Fibroblast of pulmonary artery (primary cell): ENCODE results near the gene RP2.

Experiments
- DNase-seq: peaks from one replicate; pipeline ENCODE4 v3.0.0-alpha.2; 2010; ENCODE audit warnings: low read depth
- H3K4me3 ChIP-seq: replicated peaks from 2 replicates; pipeline ENCODE4 v1.5.1; 2011; ENCODE audit warnings: low read depth, mild to moderate bottlenecking, control low read depth, low read length, moderate library complexity
- CTCF ChIP-seq: IDR thresholded peaks from 2 replicates; pipeline ENCODE4 v1.5.1; 2011; ENCODE audit warnings: mild to moderate bottlenecking, control low read depth, low read length, inconsistent platforms; ENCODE audit errors: missing control alignments

RP2 gene

GRCh38 chrX:46865281-46865680, 28.4 kb downstream of the RP2 start:
- DNase-seq: peak; percentile 61
- H3K4me3 ChIP-seq: no peak overlapping the region
- no peak for TF ChIP-seq CTCF

DNA sequence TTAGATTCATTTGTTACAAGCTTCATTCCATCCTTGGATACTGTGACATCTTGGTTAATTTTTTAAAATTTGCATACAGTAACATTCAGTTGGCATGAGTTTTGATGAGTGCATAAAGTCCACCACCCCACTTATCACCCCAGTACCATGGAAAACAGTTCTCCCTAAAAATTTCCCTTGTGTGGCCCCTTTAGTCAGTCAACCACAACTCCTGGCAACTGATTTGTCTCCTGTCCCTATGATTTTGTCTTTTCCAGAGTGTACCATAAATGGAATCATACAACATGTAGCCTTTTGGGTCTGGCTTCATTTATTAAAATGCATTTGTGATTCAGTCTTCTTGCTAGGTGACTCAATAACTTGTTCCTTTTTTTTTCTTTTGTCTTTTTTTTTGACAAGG, 29.9 kb downstream of the RP2 start:
- no peak for DNase-seq
- no peak overlapping the region for H3K4me3 ChIP-seq
- TF ChIP-seq CTCF: no peak

DNA sequence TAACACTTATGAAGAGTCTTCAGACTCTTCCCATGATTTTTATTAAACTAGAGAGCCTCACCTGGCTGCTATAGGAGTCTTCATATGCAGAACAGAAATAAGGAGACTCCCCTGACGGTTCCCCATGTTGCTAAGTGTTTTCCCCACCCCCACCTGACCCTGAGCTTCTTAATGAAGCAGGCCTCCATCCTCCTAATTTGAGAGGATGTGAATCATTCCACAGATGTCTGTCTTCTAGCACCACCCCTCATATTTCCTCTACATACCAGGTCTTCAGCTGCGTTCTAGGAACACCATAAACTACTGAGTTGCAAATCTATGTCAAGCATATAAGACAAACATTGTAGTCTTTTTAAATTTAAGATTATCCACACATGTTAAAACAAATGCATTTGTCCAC, 36.9 kb downstream of the RP2 start:
- TF ChIP-seq CTCF: no peak
- DNase-seq: no peak
- no peak overlapping the region for H3K4me3 ChIP-seq

DNA sequence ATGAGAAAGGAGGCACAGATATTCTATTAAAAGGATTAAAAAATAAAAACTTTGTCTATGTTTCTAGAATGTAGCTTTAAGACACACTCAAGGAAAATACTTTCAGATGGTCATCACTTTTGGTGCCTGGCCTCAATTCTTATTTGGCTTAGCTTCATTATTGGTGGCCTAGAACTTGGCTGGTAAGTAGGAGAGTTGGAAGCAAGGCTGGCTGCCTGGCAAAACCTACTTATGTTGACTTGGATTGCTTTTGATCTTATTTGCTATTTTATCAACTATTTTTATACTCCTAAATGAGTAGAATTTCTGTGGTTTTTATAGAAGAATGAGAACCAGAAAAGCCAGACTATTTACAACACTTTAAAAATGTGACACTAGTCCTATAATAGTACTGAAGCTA, 40.1 kb downstream of the RP2 start:
- no peak overlapping the region for H3K4me3 ChIP-seq
- TF ChIP-seq CTCF: no peak
- no peak for DNase-seq

DNA sequence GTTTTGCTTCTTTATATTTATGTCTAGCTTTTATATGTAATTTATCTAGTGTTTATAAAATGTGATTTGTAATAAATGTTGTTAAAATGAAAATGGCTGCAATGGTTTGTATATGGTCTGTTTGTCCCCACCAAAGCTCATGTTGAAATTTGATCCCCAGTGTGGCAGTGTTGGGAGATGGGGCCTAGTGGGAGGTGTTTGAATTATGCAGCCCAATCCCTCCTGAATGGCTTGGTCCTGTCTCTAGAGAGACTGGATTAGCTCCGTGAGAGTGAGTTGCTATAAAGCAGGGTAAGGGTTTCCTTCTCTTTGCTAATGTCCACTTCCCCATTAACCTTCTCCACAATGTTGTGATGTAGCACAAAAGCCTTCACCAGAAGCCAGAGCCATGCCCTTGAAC, 45.4 kb downstream of the RP2 start:
- no peak for TF ChIP-seq CTCF

DNA sequence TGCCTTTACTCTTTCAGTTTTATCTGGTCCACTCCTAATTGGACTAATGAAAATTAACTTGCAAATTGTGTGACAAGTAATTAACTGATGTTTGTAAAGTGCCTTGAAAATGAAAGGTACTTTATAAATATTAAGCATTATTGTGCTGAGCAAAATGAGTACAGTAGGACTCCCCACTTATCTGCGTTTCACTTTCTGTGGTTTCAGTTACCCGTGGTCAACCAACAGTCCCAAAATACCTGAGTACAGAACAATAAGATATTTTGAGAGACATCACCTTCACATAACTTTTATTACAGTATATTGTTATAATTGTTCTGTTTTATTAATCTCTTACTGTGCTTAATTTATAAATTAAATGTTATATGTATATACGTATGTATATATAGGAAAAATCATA, 48.0 kb downstream of the RP2 start:
- no peak for DNase-seq
- TF ChIP-seq CTCF: no peak
- no peak overlapping the region for H3K4me3 ChIP-seq

More for the DNA sequence above, 45.4 kb downstream of the RP2 start:
- no peak overlapping the region for H3K4me3 ChIP-seq
- no peak for DNase-seq

- H3K4me3 ChIP-seq: no peak overlapping the region
- DNase-seq: no peak
- TF ChIP-seq CTCF: no peak
Measured at GRCh38 chrX:46898207-46898606, 61.4 kb downstream of the RP2 start.
